Activated CD4-positive, alpha-beta T cell treated with anti-CD3 and anti-CD28 coated beads, Interleukin-2, amount 10 ng/mL, durations not matched to agents 7 days and 5 days (primary cell): ENCODE measurements around the gene CEP44. TPM values are rescaled to one million over a fixed set of nuclear protein-coding genes. Genes with fewer than 3 reads are reported as not detected.

Source experiments
- CTCF ChIA-PET: fragments of 350-600 bp; sonication (Branson Sonifier 250); formaldehyde crosslinking; loops from one replicate; lab custom pipeline; 2021; ENCODE audit warnings: antibody characterized with exemption; lab: Charles Lee
- POLR2A ChIA-PET: fragments of 350-600 bp; sonication (Branson Sonifier 250); formaldehyde crosslinking; loops from one replicate; lab custom pipeline; 2021; ENCODE audit warnings: antibody characterized with exemption; lab: Charles Lee
- DNase-seq: peaks from one replicate; pipeline ENCODE4 v3.0.0-alpha.2; 2020
- H3K27ac Mint-ChIP-seq: one replicate; pipeline ENCODE4 v1.8.0; 2021; ENCODE audit warnings: mild to moderate bottlenecking, moderate library complexity, mixed read lengths
- H3K27me3 Mint-ChIP-seq: one replicate; pipeline ENCODE4 v1.8.0; 2021; ENCODE audit warnings: mixed read lengths
- H3K36me3 Mint-ChIP-seq: one replicate; pipeline ENCODE4 v1.8.0; 2021; ENCODE audit warnings: low read depth, mixed read lengths
- H3K4me1 Mint-ChIP-seq: one replicate; pipeline ENCODE4 v1.8.0; 2021; ENCODE audit warnings: mixed read lengths
- H3K4me3 Mint-ChIP-seq: one replicate; pipeline ENCODE4 v1.8.0; 2021; ENCODE audit warnings: mild to moderate bottlenecking, moderate library complexity, mixed read lengths
- H3K9me3 Mint-ChIP-seq: one replicate; pipeline ENCODE4 v1.8.0; 2021; ENCODE audit warnings: mixed read lengths
- total RNA-seq, 2 experiments: library from RNA; stranded (reverse); gene quantifications; one replicate each; pipeline ENCODE4 v1.2.3, GENCODE V29; 2021

CEP44 gene, protein sequence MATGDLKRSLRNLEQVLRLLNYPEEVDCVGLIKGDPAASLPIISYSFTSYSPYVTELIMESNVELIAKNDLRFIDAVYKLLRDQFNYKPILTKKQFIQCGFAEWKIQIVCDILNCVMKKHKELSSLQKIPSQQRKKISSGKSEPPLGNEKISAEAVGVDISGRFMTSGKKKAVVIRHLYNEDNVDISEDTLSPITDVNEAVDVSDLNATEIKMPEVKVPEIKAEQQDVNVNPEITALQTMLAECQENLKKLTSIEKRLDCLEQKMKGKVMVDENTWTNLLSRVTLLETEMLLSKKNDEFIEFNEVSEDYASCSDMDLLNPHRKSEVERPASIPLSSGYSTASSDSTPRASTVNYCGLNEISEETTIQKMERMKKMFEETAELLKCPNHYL
- 10 to 100 TPM; 21.7 to 24.2 TPM for total RNA-seq

DNA sequence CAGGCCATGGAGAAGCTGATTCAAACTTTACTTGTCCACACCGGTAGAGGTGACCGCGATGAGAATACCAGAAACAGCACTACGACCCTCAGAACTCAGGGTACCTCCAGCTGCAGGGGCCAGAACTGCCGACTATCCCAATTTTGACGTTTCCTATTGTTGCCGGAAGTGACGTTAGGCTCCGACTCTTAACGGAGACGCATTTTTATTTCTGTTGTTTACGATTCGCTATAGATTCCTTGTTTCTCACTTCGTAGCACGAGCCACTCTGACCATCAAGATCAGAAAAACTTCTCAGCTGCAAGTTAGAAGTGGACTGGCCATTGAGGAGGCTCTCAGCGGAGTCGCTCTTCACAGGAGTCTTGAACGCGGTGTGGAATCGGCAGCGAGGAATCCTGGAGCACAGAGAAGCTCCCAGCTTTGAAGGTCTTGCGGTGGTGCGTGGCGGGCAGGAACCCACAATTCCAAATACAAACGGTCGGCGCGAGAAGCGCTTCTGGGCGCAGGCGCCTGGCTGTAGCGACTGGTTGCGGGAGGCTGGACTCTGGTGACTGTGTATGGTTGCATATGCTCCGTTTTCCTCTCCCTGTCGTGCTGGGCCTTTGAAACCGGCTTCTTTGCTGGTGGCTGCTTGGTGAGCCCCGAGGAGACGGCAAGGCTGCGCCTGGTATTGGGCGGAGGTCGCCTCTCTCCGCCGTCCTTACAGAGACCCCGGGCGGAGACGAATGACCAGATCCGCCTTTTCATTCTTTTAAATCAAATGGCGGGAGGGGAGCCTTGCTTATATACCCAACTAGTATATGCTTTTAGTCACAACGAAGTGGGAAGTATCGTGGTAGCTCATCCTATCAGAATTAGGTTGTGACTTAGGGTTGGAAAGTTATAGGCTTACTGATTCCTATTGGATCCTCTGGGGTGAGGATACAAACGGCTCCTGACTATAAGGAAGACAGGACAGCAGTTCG lies at the start of gene CEP44, which contains the start of gene FBXO8:
Gene CEP44 (plus strand): TSS at position 405 of the 965 bp plus-strand sequence. CDS start 15,211 bp downstream, outside the sequence.
Gene FBXO8 (minus strand): TSS at position 161 of the 965 bp plus-strand sequence. CDS start 20,575 bp downstream, outside the sequence.
- H3K4me3 Mint-ChIP-seq, result peak within 1 kb of the TSS; percentile 100
- POLR2A ChIA-PET, result no interaction called here
- H3K36me3 Mint-ChIP-seq, result peaks cover 33% of the 10 kb centered on the region

DNA sequence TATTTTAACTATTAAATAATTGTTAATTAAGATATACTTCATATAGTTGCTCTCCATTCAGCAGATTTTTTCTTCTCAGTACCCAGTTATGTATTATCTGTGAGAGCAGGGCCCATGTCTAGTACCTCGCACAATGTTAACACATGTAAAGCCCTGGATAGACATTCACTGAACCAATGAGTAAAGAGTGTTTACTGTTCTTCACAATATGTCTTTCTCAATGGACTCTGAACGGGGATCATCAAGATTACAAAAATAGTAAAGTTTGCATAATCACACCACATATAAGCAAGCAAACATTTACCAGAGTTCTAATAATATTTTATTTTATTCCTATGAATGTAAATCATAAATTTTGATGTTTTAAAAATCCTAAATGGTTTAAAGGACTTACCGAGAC lies 47.4 kb upstream of the CEP44 start:
- Mint-ChIP-seq H3K36me3 (no peaks in the 10 kb centered on the region), H3K4me3 (no peak overlapping the region), H3K4me1 (no peaks in the 10 kb centered on the region), H3K27me3 (no peaks in the 10 kb centered on the region), H3K27ac (no peak overlapping the region), H3K9me3 (no peaks in the 10 kb centered on the region)
- no peak for DNase-seq
- POLR2A ChIA-PET, result no interaction called here
- CTCF ChIA-PET, result no interaction called here

More for the DNA sequence above, at the start of gene CEP44, which contains the start of gene FBXO8:
- Mint-ChIP-seq H3K9me3 (peaks cover 7% of the 10 kb centered on the region), H3K4me1 (peaks cover 61% of the 10 kb centered on the region), H3K27me3 (no peaks in the 10 kb centered on the region), H3K27ac (peak within 1 kb of the TSS; percentile 100)
- CTCF ChIA-PET, result no interaction called here
- DNase-seq, result peak; percentile 73

DNA sequence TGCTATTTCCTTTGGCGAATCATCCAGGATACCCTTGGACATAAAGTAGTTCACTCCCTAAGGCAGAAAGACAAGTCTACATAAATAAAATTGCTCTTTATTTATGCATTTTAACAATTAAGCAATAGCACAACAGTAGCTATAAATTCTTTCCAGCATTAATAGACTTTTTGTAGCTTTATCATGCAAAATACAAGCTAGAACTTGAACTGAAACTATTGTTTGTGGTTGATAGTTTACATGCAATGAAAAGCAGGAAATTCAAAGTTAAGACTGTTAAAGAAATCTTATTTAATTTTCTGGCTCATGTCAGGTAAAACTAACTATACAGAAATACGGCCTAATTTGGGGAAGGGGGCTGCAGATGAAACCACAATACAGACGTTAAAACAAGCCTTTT lies 42.5 kb upstream of the CEP44 start:
- POLR2A ChIA-PET, result no interaction called here
- H3K27me3 Mint-ChIP-seq, result no peaks in the 10 kb centered on the region
- no peak overlapping the region for H3K4me3 Mint-ChIP-seq
- CTCF ChIA-PET, result no interaction called here
- no peaks in the 10 kb centered on the region for H3K4me1 Mint-ChIP-seq
- no peaks in the 10 kb centered on the region for H3K36me3 Mint-ChIP-seq
- no peak overlapping the region for H3K27ac Mint-ChIP-seq
- no peak for DNase-seq
- no peaks in the 10 kb centered on the region for H3K9me3 Mint-ChIP-seq

DNA sequence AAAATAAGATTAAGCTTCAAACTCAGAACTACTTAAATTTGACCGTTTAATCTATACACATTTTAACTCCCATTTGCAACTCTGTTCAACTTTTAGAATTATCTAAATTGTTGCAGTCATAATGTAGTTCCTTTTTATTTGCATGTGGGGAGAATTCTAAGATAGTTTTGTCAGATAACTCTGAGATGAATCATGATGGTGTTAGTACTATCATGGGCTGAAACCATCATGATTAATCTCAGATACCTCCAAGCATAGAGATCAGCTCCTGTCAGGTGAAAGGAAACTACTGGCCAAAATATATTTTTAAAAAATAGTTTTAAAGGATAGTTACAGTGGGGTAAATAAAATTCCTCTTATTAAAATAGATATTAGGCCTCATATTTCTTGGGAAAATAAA lies 39.3 kb upstream of the CEP44 start:
- H3K4me1 Mint-ChIP-seq, result no peaks in the 10 kb centered on the region
- no peaks in the 10 kb centered on the region for H3K27me3 Mint-ChIP-seq
- no peak for DNase-seq
- ChIA-PET POLR2A (no interaction called here), CTCF (no interaction called here)
- no peaks in the 10 kb centered on the region for H3K9me3 Mint-ChIP-seq
- no peak overlapping the region for H3K27ac Mint-ChIP-seq
- H3K4me3 Mint-ChIP-seq, result no peak overlapping the region
- H3K36me3 Mint-ChIP-seq, result no peaks in the 10 kb centered on the region

DNA sequence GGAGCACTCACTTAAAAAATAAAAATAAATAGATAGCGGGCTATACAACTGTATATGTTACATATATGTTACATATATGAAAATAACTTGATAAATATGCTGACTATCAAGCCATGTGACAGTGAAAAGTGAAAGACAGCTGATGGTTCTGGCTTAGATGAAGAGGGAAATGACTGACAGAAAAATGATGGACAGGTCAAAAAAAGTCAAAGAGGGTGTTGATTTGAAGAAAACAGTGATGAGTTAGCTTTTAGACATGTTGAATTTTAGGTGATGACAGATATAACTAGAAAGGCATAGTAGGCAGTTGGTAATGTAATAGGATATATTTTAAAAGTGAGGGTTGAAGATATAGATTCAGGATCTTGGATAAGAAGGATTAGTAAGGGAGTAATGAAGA lies 38.0 kb upstream of the CEP44 start:
- ChIA-PET POLR2A (no interaction called here), CTCF (interaction anchor here (0.6 to 1.1 kb wide), 2 partner anchors 11 to 1500 kb away, joined by 3 read pairs; no protein-coding TSS in a partner anchor)
- Mint-ChIP-seq H3K4me1 (no peaks in the 10 kb centered on the region), H3K27ac (no peak overlapping the region), H3K36me3 (no peaks in the 10 kb centered on the region), H3K4me3 (no peak overlapping the region), H3K9me3 (no peaks in the 10 kb centered on the region), H3K27me3 (no peaks in the 10 kb centered on the region)
- DNase-seq, result no peak

DNA sequence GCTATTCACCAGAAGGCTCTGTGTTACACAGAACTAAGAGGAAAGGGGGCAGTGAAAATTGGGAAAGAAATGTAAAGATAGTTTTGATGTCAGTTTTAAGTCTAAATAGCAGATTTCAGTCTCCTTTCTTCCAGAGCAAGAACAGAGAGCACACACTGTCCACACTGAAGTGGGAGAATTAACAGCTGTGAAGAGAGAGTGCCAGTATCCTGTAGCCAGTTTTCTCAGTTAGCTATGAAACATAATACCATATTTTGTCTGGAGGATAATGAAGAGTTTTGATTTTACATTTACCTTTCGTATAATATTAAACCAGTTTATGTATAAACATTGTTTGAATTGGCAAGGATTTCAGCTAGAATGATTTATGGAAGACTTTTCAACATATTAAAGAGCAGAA lies 35.3 kb upstream of the CEP44 start:
- ChIA-PET CTCF (no interaction called here), POLR2A (no interaction called here)
- peaks cover 3% of the 10 kb centered on the region for H3K4me1 Mint-ChIP-seq
- H3K36me3 Mint-ChIP-seq, result no peaks in the 10 kb centered on the region
- no peak for DNase-seq
- no peak overlapping the region for H3K4me3 Mint-ChIP-seq
- no peaks in the 10 kb centered on the region for H3K9me3 Mint-ChIP-seq
- H3K27ac Mint-ChIP-seq, result no peak overlapping the region
- H3K27me3 Mint-ChIP-seq, result no peaks in the 10 kb centered on the region

DNA sequence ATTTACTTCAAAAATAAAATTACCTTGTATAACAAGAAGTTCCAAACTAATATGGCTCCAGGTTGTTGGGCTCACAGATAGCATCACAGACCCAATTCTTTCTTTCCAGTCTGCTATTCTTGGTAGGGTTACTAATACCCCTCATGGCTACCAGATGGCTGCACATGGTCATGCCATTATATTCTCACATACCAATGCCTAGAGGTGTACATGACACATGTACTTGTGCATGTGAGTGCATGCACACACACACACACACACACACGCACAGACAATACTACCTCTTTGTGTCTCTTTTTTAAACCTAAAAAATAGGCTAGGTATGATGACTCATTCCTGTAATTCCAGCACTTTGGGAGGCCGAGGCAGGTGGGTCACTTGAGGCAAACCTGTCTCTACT lies 31.3 kb upstream of the CEP44 start:
- ChIA-PET POLR2A (no interaction called here), CTCF (no interaction called here)
- H3K27me3 Mint-ChIP-seq, result no peaks in the 10 kb centered on the region

DNA sequence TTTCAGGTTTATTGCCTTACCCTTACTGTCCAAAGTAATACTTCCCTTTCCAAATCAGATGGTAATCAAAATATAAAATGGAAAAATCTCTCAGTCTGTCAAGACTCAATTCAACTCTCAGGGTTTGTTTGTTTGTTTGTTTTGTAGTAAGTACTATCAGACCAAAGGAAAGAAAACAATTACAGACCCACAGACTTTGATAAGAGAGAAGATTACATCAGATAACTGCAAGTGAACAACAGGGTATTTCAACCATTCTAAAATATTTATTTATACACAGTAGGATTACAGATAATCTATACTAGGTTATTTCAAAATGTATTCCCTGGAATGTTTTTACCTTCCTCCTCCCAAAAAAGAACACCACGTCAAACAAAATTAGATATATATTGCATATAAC lies 29.1 kb upstream of the CEP44 start:
- no peak for DNase-seq
- Mint-ChIP-seq H3K4me3 (no peak overlapping the region), H3K27ac (no peak overlapping the region), H3K36me3 (peaks cover 3% of the 10 kb centered on the region), H3K27me3 (no peaks in the 10 kb centered on the region), H3K4me1 (peaks cover 9% of the 10 kb centered on the region), H3K9me3 (no peaks in the 10 kb centered on the region)
- CTCF ChIA-PET, result no interaction called here
- POLR2A ChIA-PET, result no interaction called here

More for the DNA sequence above, 31.3 kb upstream of the CEP44 start:
- Mint-ChIP-seq H3K36me3 (no peaks in the 10 kb centered on the region), H3K4me3 (no peak overlapping the region), H3K27ac (no peak overlapping the region), H3K4me1 (peaks cover 9% of the 10 kb centered on the region), H3K9me3 (no peaks in the 10 kb centered on the region)
- DNase-seq, result no peak

DNA sequence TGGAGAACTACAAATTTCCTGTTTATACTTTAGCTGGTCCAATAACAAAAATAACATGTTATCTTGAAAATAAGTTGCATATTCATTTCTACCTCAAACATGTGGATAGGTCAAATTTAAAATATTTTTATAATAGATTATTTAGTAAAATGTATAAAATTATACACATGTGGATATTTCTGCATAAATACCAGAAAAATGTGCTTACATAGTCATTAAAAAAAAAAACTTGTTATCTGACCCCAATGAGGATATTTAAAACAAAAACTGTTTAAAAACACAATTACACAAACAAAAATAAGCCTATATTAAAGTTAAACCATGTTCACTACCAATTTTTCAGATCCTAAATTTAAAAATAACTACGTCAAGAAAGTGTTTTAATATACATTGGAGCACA lies 28.3 kb upstream of the CEP44 start:
- POLR2A ChIA-PET, result no interaction called here
- Mint-ChIP-seq H3K9me3 (no peaks in the 10 kb centered on the region), H3K27ac (no peak overlapping the region), H3K4me3 (no peak overlapping the region), H3K36me3 (peaks cover 3% of the 10 kb centered on the region), H3K4me1 (peaks cover 9% of the 10 kb centered on the region), H3K27me3 (no peaks in the 10 kb centered on the region)
- no peak for DNase-seq
- CTCF ChIA-PET, result no interaction called here

DNA sequence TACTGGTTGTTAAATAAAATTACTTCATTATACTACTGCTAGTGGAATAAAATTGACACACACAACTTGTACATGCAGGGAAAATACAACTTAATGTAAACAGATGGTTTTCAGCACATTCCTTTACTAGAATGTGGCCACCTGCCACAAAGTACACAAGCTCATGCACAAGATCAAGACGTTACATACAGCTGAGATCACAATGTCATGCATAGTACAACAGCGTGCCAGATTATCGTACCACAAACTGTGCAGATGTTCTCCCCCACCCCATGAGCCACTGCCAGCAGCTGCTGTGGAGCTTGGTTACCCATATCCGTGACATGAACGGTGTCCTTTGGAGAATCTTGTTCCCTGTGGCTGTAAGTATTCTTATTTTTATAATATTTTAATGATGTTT lies 27.9 kb upstream of the CEP44 start:
- Mint-ChIP-seq H3K36me3 (peaks cover 3% of the 10 kb centered on the region), H3K27ac (no peak overlapping the region), H3K4me1 (peaks cover 9% of the 10 kb centered on the region), H3K27me3 (no peaks in the 10 kb centered on the region), H3K9me3 (no peaks in the 10 kb centered on the region), H3K4me3 (no peak overlapping the region)
- DNase-seq, result no peak
- POLR2A ChIA-PET, result no interaction called here
- CTCF ChIA-PET, result no interaction called here

DNA sequence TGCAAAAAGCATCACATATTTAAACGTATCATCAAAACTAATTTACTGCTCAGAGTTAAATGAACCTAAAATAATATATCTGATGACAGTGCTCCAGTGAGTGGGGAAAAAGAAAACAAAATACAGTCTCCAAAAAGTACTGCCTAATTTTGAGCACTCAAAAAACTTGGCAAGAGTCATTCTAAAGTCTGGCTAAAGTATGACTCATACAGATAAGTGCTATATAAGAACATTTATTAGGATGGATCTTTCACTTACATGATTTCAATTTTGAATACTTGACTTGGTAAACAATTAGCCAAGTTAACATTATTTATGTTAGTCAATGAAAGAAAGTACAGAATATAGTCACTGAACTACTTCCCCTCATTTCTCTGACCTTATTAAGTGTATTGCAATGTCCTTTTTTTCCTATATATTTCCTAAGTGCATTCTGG lies 27.4 kb upstream of the CEP44 start:
- no peaks in the 10 kb centered on the region for H3K9me3 Mint-ChIP-seq
- POLR2A ChIA-PET, result no interaction called here
- no peak overlapping the region for H3K27ac Mint-ChIP-seq
- no peaks in the 10 kb centered on the region for H3K27me3 Mint-ChIP-seq
- H3K4me3 Mint-ChIP-seq, result no peak overlapping the region
- peaks cover 9% of the 10 kb centered on the region for H3K4me1 Mint-ChIP-seq
- peaks cover 3% of the 10 kb centered on the region for H3K36me3 Mint-ChIP-seq
- no peak for DNase-seq
- CTCF ChIA-PET, result interaction anchor here (0.9 kb wide), 1 partner anchor 45 kb away, joined by 3 read pairs; no protein-coding TSS in a partner anchor

DNA sequence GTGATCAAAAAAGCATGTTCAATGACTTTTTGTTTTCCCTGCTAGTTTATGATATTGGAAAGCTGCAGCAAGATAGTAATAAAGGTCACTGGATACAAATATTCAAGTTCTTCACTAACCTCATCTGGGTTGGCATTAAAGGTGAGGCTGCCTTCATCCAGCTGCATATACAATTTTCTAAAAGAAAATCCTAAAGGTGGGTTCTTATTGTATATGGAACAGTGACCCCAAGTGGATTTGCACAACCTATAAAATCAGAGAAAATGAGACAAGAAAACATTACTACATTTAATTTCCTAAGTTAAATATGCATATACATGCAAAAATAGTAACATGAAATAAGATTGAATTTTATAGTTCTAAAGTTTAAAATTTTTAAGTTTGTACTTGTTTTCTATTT lies 24.1 kb upstream of the CEP44 start:
- H3K9me3 Mint-ChIP-seq, result no peaks in the 10 kb centered on the region
- H3K4me3 Mint-ChIP-seq, result no peak overlapping the region
- ChIA-PET CTCF (no interaction called here), POLR2A (no interaction called here)
- no peaks in the 10 kb centered on the region for H3K4me1 Mint-ChIP-seq
- DNase-seq, result no peak
- H3K27ac Mint-ChIP-seq, result no peak overlapping the region
- H3K27me3 Mint-ChIP-seq, result no peaks in the 10 kb centered on the region
- H3K36me3 Mint-ChIP-seq, result peaks cover 5% of the 10 kb centered on the region

DNA sequence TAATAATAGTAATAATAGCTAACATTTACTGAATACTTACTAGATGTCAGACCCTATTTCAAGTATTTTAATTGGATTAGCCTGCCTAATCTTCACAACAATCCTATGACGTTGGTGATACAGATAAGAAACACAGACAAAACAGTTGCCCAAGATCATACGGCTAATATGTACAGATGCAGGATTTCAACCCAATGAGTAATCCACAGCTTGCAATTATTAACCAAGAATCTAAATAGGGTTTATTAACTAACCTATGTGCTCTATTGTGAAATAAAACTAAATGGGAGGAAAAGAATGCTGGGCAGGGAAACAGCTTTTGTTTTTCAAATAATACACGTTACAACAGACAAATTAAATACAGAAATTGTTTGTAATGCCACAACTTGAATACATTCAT lies 23.6 kb upstream of the CEP44 start:
- H3K36me3 Mint-ChIP-seq, result peaks cover 5% of the 10 kb centered on the region
- H3K4me3 Mint-ChIP-seq, result no peak overlapping the region
- no peaks in the 10 kb centered on the region for H3K9me3 Mint-ChIP-seq
- no peaks in the 10 kb centered on the region for H3K27me3 Mint-ChIP-seq
- POLR2A ChIA-PET, result no interaction called here
- DNase-seq, result no peak
- CTCF ChIA-PET, result no interaction called here
- H3K27ac Mint-ChIP-seq, result no peak overlapping the region
- no peaks in the 10 kb centered on the region for H3K4me1 Mint-ChIP-seq
